GM21447 (cell line): ENCODE results near the gene NPC1L1.

ENCODE experiments used
- ATAC-seq: cut with Tn5 transposase; IDR thresholded peaks from one replicate; pipeline ENCODE4 v1.9.1; 2021; ENCODE audit not compliant: unreplicated experiment

Gene NPC1L1

DNA sequence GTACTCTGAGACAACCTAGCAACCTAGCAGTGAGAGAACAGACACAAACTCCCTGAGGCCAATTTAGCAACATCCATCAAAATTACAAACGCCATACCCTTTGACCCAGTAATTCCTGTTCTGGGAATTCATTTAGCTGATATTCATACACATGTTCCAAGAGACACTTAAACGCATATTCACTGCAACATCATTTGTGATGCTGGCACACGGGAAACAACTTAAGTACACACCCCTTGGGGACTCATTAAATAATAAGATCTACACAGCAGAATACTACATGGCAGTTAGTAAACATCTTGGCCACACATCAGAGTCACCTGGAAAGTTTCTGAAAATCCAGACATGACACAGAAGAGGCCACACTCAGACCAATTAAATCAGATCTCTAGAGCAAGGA, 68.3 kb downstream of the NPC1L1 start:
- no peak for ATAC-seq

DNA sequence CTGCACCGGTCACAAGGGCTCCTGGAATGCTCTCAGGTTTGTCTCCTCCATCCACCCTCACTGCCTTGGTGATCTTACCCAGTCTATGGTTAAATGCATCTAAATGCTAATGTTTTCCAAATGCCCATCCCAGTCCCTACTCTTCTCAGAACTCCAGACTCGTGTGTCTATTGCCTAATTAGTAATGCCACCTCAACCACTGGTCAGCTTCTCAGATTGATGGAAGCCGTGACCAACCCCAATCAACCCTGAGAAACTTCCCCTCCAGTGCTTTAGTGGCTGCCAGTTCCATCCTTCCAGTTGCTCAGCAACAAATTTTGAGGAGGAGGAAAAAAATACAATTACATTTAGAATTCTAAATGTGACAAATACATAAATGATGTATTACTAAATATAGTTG, 69.3 kb downstream of the NPC1L1 start:
- ATAC-seq = no peak

DNA sequence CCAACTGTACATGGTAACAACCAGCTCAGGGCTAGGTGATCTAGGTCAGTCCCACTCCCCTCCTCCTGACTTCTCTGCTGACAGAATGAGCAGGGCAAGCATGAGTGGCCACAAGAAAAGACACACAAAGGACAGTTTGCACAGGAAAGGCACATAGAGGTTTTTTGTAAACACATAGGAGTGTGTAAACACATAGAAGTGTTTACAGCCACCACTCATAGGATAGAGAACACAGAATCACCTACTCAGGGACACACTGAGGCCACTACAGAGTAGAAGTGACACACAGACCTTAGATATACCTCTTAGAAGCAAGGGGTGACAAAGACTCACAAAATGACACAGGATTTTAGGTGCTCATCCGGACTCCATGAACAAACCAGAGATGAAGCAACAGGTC, 69.7 kb downstream of the NPC1L1 start:
- ATAC-seq = no peak

DNA sequence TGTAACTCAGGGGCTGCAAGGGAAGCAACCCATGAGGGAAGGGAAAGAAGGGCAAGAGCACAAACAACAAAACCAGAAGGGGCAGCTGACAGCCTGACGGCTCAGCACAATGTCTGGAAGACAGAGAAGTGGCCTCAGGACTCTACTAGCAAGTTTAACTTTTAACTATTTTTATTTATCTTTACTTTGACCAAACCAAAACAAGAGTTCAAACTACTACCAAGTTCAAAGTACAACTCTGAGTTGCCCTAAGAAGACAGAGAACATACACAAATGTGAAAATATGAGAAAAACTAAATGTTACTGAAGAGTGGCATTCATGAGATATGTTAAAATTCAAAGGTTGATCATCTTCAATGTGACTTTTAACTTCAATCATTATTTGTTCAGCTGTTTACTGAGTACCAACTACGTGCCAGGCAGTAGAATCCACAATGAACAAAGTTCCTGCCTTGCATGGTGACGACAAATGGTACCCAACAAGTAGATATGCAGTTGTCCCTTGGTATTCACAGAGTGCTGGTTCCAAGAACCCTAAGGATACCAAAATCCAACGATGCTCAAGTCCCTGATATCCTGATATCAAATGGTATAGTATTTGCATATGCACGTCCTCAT, 70.4 kb downstream of the NPC1L1 start:
- no peak for ATAC-seq

DNA sequence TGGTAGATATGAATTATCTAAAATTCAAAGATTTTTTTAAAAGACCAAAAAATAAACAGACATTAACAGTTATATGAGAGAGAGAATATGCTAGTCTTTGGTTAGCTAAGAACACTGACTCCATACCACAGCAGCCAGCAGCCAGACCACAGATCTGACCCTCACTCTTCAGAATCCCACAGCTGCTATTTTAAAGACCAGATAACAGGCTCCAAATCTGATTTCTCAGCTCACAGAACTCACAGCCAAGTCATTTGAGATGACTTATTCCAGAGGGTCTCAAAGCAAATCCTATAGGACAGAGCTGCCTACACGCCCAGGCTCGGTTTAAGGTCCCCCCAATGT, 71.0 kb downstream of the NPC1L1 start:
- ATAC-seq = no peak

DNA sequence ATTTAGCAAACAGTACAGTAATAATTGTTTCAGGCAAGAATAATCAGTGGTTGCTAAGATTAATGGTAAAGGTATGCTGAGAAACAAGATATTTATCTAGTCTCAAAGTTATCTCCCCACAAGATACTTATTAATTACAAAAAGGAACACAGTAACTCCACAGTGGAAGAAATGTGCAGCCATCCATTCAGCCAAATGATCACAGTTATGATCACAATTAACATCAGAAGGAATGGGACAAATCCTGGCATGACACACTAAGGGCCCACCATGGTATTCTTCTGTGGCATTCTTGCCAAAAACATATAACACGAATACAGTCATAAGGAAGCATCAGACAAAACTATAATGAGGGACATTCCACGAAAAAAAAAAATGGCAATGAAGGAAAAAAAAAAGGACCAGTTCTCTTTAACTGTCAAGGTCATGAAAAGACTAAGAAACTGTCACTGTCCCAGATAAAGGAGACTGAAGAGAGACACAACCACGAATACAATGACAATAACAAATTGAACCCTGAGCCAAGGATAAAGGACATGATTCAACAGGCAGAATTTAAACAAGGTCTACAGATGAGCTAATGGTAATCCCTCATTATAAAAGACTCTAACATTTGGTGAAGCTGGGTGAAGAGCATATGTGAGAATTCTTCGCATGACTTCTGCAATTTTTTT, 71.5 kb downstream of the NPC1L1 start:
- no peak for ATAC-seq

DNA sequence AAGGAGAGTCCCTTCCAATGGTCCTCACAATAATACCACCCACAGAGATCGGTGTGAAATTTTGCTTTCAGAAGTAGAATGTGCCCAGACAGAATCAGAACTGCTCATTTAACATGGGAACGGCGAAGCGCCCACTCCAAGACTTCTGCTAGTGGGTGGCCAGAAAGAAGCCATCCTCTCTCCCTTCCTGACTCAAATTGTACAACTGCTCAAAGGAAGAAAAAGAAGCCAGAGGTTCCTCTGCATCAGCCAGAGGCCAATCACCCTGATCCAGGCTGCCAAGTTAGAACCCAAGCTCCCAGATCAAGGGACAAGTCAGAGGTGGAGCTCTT, 73.9 kb downstream of the NPC1L1 start:
- no peak for ATAC-seq

DNA sequence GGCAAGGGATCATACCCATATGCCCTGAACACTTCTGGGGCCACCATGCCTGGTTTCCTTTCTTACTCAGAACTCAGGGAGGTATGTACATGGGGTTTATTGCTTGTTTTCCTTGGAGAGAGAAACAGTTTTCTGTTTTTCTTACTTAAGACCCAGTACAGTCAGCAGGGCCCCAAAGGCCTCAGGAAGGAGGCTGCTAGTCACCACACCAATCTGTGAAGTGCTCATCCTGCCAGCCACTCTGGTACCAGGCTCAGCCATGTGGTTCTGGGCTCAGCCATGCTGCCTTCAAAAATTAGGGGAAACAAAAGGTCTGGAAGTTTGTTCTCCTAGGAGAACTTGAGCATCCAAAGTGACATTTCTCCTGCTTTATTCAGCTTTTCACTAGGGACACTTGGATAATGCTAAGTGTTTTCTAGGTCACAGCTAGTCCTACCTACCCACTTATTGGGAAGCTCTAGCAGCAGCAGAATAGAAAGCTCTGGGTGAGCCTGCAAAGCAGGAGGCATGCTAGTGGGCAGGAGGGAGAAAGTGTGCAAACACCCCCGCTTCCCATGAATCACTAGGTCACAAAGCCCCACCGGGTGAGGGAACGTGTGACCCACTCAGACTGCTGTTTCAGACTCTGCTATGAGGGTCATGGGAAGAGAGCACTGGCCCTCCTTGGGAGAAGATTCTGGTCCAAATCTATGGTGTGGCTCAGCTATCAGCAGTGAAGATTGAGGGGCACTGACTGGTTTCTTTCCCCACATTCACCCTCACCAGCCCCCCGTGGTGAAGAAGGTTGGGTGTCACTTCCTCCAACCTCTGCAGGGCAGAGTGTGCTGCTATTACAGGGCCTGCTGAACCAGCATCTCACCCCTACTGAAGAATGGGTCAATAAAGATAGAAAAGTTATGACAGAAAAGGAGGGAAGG, 74.6 kb downstream of the NPC1L1 start:
- no peak for ATAC-seq

DNA sequence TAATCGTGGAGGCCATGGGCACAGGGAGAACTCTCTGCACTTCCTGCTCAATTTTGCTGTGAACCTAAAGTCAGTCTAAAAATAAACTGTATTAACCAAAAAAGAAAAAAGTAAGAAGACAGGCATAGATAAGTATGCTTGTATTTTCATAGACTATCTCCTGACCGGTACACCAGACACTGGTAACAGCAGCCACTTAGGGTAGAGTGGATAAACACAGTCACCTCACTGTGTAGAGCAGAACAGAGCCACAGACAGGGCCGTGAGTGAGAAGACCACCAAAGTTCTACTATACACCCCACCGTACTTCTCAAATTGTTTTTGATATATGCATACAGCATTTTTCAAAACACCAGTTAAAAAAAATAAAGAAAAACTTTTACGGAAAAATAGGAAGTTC, 75.6 kb downstream of the NPC1L1 start:
- no peak for ATAC-seq

DNA sequence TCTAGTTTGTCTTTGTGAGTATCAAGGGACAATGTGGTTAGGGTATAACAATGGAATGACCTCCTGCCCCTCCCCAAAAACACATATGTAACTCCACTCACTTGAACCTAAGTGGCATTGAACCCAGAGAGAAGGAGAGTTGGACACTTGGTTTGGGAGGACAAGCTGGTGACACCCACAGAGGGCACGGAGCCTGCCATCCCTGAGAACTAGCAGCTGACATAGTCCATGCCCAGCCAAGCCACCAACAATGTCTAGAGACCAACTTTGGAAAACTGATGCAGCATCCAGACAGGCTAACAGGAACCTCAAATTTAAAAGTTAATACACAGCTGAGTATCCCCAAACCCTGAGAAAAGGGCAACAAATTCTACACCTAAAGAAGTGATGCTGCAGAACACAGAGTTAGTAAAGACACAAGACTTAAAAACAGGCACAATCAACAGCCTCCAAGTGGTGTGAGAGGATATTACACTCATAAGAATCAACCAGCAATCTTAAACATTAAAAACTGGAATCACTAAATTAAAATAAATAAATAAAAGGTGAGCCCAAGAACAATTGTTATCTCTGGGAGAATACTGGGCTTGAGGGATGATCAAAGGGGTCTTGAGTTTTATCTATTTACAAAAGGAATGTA, 77.8 kb downstream of the NPC1L1 start:
- no peak for ATAC-seq
